ENCODE data around the gene UGT1A9.

DNA sequence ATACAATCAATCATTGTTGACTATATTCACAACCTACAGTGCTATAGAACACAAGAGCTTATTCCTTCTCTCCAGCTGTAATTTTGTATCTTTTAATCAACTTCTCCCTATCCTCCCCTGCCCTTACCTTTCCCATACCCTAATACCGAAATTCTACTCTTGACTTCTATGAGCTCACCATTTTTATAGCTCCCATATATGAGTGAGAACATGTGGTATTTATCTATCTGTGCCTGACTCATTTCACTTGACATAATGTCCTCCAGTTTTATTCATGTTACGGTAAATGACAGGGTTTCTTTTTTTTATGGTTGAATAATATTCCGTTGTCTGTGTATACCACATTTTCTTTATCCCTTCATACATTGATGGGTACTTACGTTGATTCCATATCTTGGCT is 109.1 kb downstream of the UGT1A9 start:
- TF ChIP-seq, protein P1, sequence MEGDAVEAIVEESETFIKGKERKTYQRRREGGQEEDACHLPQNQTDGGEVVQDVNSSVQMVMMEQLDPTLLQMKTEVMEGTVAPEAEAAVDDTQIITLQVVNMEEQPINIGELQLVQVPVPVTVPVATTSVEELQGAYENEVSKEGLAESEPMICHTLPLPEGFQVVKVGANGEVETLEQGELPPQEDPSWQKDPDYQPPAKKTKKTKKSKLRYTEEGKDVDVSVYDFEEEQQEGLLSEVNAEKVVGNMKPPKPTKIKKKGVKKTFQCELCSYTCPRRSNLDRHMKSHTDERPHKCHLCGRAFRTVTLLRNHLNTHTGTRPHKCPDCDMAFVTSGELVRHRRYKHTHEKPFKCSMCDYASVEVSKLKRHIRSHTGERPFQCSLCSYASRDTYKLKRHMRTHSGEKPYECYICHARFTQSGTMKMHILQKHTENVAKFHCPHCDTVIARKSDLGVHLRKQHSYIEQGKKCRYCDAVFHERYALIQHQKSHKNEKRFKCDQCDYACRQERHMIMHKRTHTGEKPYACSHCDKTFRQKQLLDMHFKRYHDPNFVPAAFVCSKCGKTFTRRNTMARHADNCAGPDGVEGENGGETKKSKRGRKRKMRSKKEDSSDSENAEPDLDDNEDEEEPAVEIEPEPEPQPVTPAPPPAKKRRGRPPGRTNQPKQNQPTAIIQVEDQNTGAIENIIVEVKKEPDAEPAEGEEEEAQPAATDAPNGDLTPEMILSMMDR (IDR thresholded peaks at IDR 0.05): no peak
- TF ChIP-seq POLR2AphosphoS5 (IDR thresholded peaks at IDR 0.05; ENCODE audit: insufficient read depth in 1 of 2, low read depth in 1 of 2): no peak

Measured in vagina (tissue), 2 donors.